OCI-LY1 (cell line): ENCODE measurements around the gene MYO16.

Experiments used
- H2AFZ ChIP-seq: fragments of 200-600 bp; sonication (generic), shearing (Covaris generic); 2 replicates; pipeline ENCODE4 v1.6.0; 2014; ENCODE audit warnings: antibody characterized with exemption, mild to moderate bottlenecking, low read length
- H3F3A ChIP-seq: fragments of 200-600 bp; sonication (generic), shearing (Covaris generic); 2 replicates; pipeline ENCODE4 v1.6.0; 2014; ENCODE audit warnings: mild to moderate bottlenecking, antibody characterized with exemption, low read length, moderate library complexity; ENCODE audit not compliant: insufficient read depth
- H3K27ac ChIP-seq: fragments of 200-600 bp; sonication (generic); 2 replicates; pipeline ENCODE4 v1.5.1; 2014; ENCODE audit warnings: low read length, mixed run types, mild to moderate bottlenecking, low read depth; ENCODE audit not compliant: poor library complexity, severe bottlenecking
- H3K27me3 ChIP-seq: fragments of 200-600 bp; sonication (generic); 2 replicates; pipeline ENCODE4 v1.6.0; 2014; ENCODE audit warnings: antibody characterized with exemption, mild to moderate bottlenecking, low read length, moderate library complexity; ENCODE audit not compliant: insufficient read depth
- H3K36me3 ChIP-seq: fragments of 200-600 bp; sonication (generic); 2 replicates; pipeline ENCODE4 v1.6.1; 2014; ENCODE audit warnings: mild to moderate bottlenecking, antibody characterized with exemption, low read length, moderate library complexity, mixed read lengths; ENCODE audit not compliant: insufficient read depth
- H3K4me1 ChIP-seq: fragments of 200-600 bp; sonication (generic); 2 replicates; pipeline ENCODE4 v1.5.1; 2014; ENCODE audit warnings: mild to moderate bottlenecking, low read length, moderate library complexity; ENCODE audit not compliant: insufficient read depth, severe bottlenecking
- H3K4me2 ChIP-seq: fragments of 200-600 bp; sonication (generic), shearing (Covaris generic); 2 replicates; pipeline ENCODE4 v1.6.1; 2014; ENCODE audit warnings: low read length
- H3K4me3 ChIP-seq: fragments of 200-600 bp; sonication (generic); 2 replicates; pipeline ENCODE4 v1.5.1; 2014; ENCODE audit warnings: low read length, low read depth, mild to moderate bottlenecking, mixed read lengths; ENCODE audit not compliant: poor library complexity, severe bottlenecking
- H3K79me2 ChIP-seq: fragments of 200-600 bp; shearing (Covaris generic); 2 replicates; pipeline ENCODE4 v1.6.1; 2016; ENCODE audit warnings: mixed run types, low read length, mixed read lengths; ENCODE audit not compliant: insufficient read depth
- H3K9ac ChIP-seq: fragments of 200-600 bp; sonication (generic), shearing (Covaris generic); 2 replicates; pipeline ENCODE4 v1.6.1; 2014; ENCODE audit warnings: mild to moderate bottlenecking, low read length, mixed read lengths
- H3K9me2 ChIP-seq: fragments of 200-600 bp; sonication (generic), shearing (Covaris generic); 2 replicates; pipeline ENCODE4 v1.6.1; 2014; ENCODE audit warnings: low read depth, mild to moderate bottlenecking, low read length, mixed read lengths
- H3K9me3 ChIP-seq: fragments of 200-600 bp; shearing (Covaris generic); 2 replicates; pipeline ENCODE4 v1.6.1; 2014; ENCODE audit warnings: low read length, mixed read lengths
- H4K20me1 ChIP-seq: fragments of 200-600 bp; sonication (generic), shearing (Covaris generic); 2 replicates; pipeline ENCODE4 v1.6.0; 2016; ENCODE audit warnings: mild to moderate bottlenecking, low read length; ENCODE audit not compliant: insufficient read depth
- CTCF ChIP-seq: fragments of 200-600 bp; sonication (generic), shearing (Covaris generic); IDR thresholded peaks from 2 replicates; pipeline ENCODE4 v1.5.1; 2017; ENCODE audit warnings: mild to moderate bottlenecking, antibody characterized with exemption, low read length, moderate library complexity, mixed read lengths
- EZH2 ChIP-seq: fragments of 200-600 bp; sonication (generic), shearing (Covaris generic); IDR thresholded peaks from 2 replicates; pipeline ENCODE4 v1.8.0; 2017; ENCODE audit warnings: borderline replicate concordance, mixed run types, mild to moderate bottlenecking, antibody characterized with exemption, low read length, moderate library complexity, mixed read lengths

Gene MYO16

GRCh38 chr13:108632649-108633167 lies 3.3 kb downstream of the MYO16 start:
- no peak for TF ChIP-seq EZH2
- TF ChIP-seq CTCF, result no peak
- Histone ChIP-seq H3K4me1 (no peaks in the 10 kb centered on the region), H3K36me3 (no peaks in the 10 kb centered on the region), H4K20me1 (no peaks in the 10 kb centered on the region), H3K9me2 (no peaks in the 10 kb centered on the region), H3K9ac (no peak overlapping the region), H3K79me2 (no peaks in the 10 kb centered on the region), H2AFZ (no peak overlapping the region), H3K27ac (no peak overlapping the region), H3F3A (no peaks in the 10 kb centered on the region), H3K27me3 (no peaks in the 10 kb centered on the region), H3K4me2 (no peak overlapping the region), H3K9me3 (no peaks in the 10 kb centered on the region), H3K4me3 (no peak overlapping the region)

GRCh38 chr13:108638901-108639300 lies 9.5 kb downstream of the MYO16 start:
- TF ChIP-seq EZH2 (no peak), CTCF (no peak)
- Histone ChIP-seq H3K9me3 (no peaks in the 10 kb centered on the region), H3K4me2 (no peak overlapping the region), H3K4me3 (no peak overlapping the region), H4K20me1 (no peaks in the 10 kb centered on the region), H3K9me2 (no peaks in the 10 kb centered on the region), H3K9ac (no peak overlapping the region), H3K4me1 (no peaks in the 10 kb centered on the region), H3K27me3 (no peaks in the 10 kb centered on the region), H3K27ac (no peak overlapping the region), H3F3A (no peaks in the 10 kb centered on the region), H3K36me3 (no peaks in the 10 kb centered on the region), H2AFZ (no peak overlapping the region), H3K79me2 (no peaks in the 10 kb centered on the region)

GRCh38 chr13:108643646-108644353 lies 14.4 kb downstream of the MYO16 start:
- no peak for TF ChIP-seq EZH2
- no peak for TF ChIP-seq CTCF
- H4K20me1 ChIP-seq, result no peaks in the 10 kb centered on the region
- H3K4me3 ChIP-seq, result no peak overlapping the region
- H3K9me2 ChIP-seq, result no peaks in the 10 kb centered on the region
- H3K4me2 ChIP-seq, result no peak overlapping the region
- no peaks in the 10 kb centered on the region for H3K4me1 ChIP-seq
- H3K79me2 ChIP-seq, result no peaks in the 10 kb centered on the region
- H3K27ac ChIP-seq, result no peak overlapping the region
- no peaks in the 10 kb centered on the region for H3K9me3 ChIP-seq
- no peaks in the 10 kb centered on the region for H3K27me3 ChIP-seq
- H3K9ac ChIP-seq, result no peak overlapping the region
- no peaks in the 10 kb centered on the region for H3K36me3 ChIP-seq
- no peak overlapping the region for H2AFZ ChIP-seq
- H3F3A ChIP-seq, result no peaks in the 10 kb centered on the region
